Uterus (tissue), 4 donors: ENCODE data around the gene ZBTB20. TPM values are rescaled to one million over a fixed set of nuclear protein-coding genes. Genes with fewer than 3 reads are reported as not detected.

ENCODE experiments used
- DNase-seq, 2 donors: peaks; one replicate each; pipeline ENCODE4 v3.0.0-alpha.2; 2019 to 2020
- H3K27ac ChIP-seq, 2 donors: fragments of 200-600 bp; sonication (generic); 1 replicate in 1 of 2; 2 replicates in 1 of 2; pipeline ENCODE4 v1.5.1; 2016 to 2018
- H3K27me3 ChIP-seq, 2 donors: fragments of 200-600 bp; sonication (generic); one replicate each; pipeline ENCODE4 v1.5.1; 2018 to 2019; ENCODE audit warnings: control low read depth in 1 of 2
- H3K36me3 ChIP-seq, 2 donors: fragments of 200-600 bp; sonication (generic); one replicate each; pipeline ENCODE4 v1.5.1; 2019; ENCODE audit warnings: control low read depth in 1 of 2
- H3K4me1 ChIP-seq, 2 donors: fragments of 200-600 bp; sonication (generic); one replicate each; pipeline ENCODE4 v1.5.1; 2018 to 2019; ENCODE audit warnings: control low read depth in 1 of 2
- H3K4me3 ChIP-seq, 2 donors: fragments of 200-600 bp; sonication (generic); 1 replicate in 1 of 2; 2 replicates in 1 of 2; pipeline ENCODE4 v1.5.1; 2018 to 2019; ENCODE audit warnings: mild to moderate bottlenecking in 1 of 2
- H3K9me3 ChIP-seq, 2 donors: fragments of 200-600 bp; sonication (generic); one replicate each; pipeline ENCODE4 v1.5.1; 2019; ENCODE audit warnings: control low read depth in 1 of 2
- CTCF ChIP-seq, 4 experiments: fragments of 200-600 bp in 2 of 4; fragments of 450-650 bp in 2 of 4; sonication (generic) in 2 of 4; IDR thresholded peaks; one replicate each; pipeline ENCODE4 v1.5.1; 2016 to 2019; ENCODE audit warnings: antibody characterized with exemption in 4 of 4, mild to moderate bottlenecking in 2 of 4, moderate library complexity in 1 of 4
- POLR2A ChIP-seq, 2 donors: fragments of 450-650 bp; IDR thresholded peaks; one replicate each; pipeline ENCODE4 v1.6.1; 2016; ENCODE audit warnings: antibody characterized with exemption in 2 of 2, mild to moderate bottlenecking in 1 of 2, moderate library complexity in 1 of 2
- intact Hi-C: fragments of 100-400 bp; cut with DNase I; formaldehyde crosslinking; loops from one replicate; pipeline ENCODE4 v1.15.1; 2023; ENCODE audit warnings: low total_unique reads
- total RNA-seq, 4 donors: library from RNA; depleted of rRNA in 3 of 4; stranded (reverse); fragments of >200 nt in 3 of 4; gene quantifications; one replicate each; pipeline versions ENCODE4 v1.1.0 to v1.2.4, GENCODE V29; 2014 to 2023
- donor health status: DM: yes; HTN: yes; CAD: no.

The ZBTB20 gene
- total RNA-seq, 4 donors from 2014 or later: 35.6 to 157 (median 85.1) TPM

DNA sequence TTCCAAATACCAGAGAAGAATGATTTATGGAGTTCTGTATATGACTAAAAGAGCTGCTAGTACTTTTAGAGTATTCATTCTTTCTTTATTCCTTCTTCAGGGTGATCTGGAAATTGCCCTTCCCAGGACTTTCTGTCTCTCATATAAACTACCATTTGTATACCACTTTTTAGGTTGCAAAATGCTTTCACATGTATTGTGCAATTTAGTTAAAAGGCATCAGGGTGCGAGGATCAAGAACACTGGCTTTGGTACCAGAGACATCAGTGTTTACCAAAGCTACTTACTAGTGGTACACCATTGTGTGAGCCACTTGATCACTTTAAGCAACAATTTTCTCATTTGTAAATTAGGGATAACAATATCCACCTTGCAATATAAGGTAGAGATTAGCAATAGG lies 601.9 kb downstream of the ZBTB20 start:
- no peaks in the 10 kb centered on the region for H3K27me3 ChIP-seq
- H3K4me1 ChIP-seq: no peaks in the 10 kb centered on the region
- H3K9me3 ChIP-seq: no peaks in the 10 kb centered on the region
- intact Hi-C loops: no loop called here
- TF ChIP-seq POLR2A (IDR thresholded peaks at IDR 0.05) (no peak), CTCF (IDR thresholded peaks at IDR 0.05) (no peak)
- H3K27ac ChIP-seq: no peak overlapping the region
- H3K4me3 ChIP-seq: no peak overlapping the region
- DNase-seq: no peak
- no peaks in the 10 kb centered on the region for H3K36me3 ChIP-seq

DNA sequence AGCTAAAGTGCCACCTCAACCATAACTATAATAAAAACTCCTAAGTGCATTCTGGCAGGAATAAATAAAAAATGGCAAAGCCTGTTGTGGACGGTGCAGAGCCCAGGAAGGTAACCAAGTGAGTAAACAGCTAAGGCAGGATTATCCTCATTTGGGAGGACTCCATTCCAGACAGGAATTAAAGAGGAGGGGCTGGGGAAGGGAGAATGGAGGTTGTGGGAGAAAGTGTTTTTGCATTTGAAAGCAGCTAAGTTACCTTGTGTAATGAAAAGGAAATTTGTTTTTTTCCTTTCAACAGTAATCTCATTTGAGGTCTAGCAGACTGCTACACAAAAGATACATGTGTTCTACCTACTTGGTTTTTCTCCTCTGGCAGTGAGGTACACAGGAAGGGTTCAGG lies 604.7 kb downstream of the ZBTB20 start:
- Histone ChIP-seq H3K36me3 (no peaks in the 10 kb centered on the region), H3K9me3 (no peaks in the 10 kb centered on the region), H3K4me3 (no peak overlapping the region), H3K4me1 (no peaks in the 10 kb centered on the region), H3K27me3 (no peaks in the 10 kb centered on the region), H3K27ac (no peak overlapping the region)
- no peak for TF ChIP-seq POLR2A (IDR thresholded peaks at IDR 0.05)
- TF ChIP-seq CTCF (IDR thresholded peaks at IDR 0.05): no peak
- no peak for DNase-seq
- intact Hi-C loops: no loop called here

GRCh38 chr3:114539525-114539924 lies 607.6 kb downstream of the ZBTB20 start:
- Histone ChIP-seq H3K4me3 (no peak overlapping the region), H3K9me3 (no peaks in the 10 kb centered on the region), H3K4me1 (no peaks in the 10 kb centered on the region), H3K27me3 (no peaks in the 10 kb centered on the region), H3K27ac (no peak overlapping the region), H3K36me3 (no peaks in the 10 kb centered on the region)
- DNase-seq: no peak
- intact Hi-C loops: no loop called here
- TF ChIP-seq CTCF (IDR thresholded peaks at IDR 0.05) (no peak), POLR2A (IDR thresholded peaks at IDR 0.05) (no peak)

GRCh38 chr3:114538211-114538610 lies 608.9 kb downstream of the ZBTB20 start:
- H3K4me3 ChIP-seq: no peak overlapping the region
- intact Hi-C loops: no loop called here
- TF ChIP-seq POLR2A (IDR thresholded peaks at IDR 0.05) (no peak), CTCF (IDR thresholded peaks at IDR 0.05) (no peak)
- no peaks in the 10 kb centered on the region for H3K4me1 ChIP-seq
- no peaks in the 10 kb centered on the region for H3K27me3 ChIP-seq
- DNase-seq: no peak
- no peaks in the 10 kb centered on the region for H3K36me3 ChIP-seq
- H3K9me3 ChIP-seq: no peaks in the 10 kb centered on the region
- no peak overlapping the region for H3K27ac ChIP-seq

DNA sequence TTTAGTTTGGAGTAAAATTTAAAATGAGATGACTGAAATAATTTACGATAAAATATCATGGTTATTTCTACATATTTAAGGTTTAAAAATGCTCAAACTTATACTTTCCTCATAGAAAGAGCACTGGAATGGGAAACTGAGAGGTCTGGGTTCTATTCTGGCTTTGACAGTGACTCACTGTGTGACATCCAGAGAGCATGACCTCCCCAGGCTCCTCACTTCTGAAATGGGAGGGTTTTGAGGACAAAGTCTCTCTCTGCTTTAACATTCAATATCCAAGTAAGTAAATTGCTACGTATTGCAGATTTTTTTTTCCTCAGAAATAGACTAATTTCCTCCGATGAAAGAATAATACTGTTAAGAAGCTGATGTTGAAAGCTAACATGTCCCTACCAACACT lies 618.6 kb downstream of the ZBTB20 start:
- H3K36me3 ChIP-seq: no peaks in the 10 kb centered on the region
- H3K9me3 ChIP-seq: no peaks in the 10 kb centered on the region
- no peaks in the 10 kb centered on the region for H3K4me1 ChIP-seq
- TF ChIP-seq CTCF (IDR thresholded peaks at IDR 0.05) (no peak), POLR2A (IDR thresholded peaks at IDR 0.05) (no peak)
- H3K4me3 ChIP-seq: no peak overlapping the region
- H3K27me3 ChIP-seq: no peaks in the 10 kb centered on the region
- intact Hi-C loops: no loop called here
- no peak for DNase-seq
- no peak overlapping the region for H3K27ac ChIP-seq
